Upper lobe of left lung (tissue), 6 donors: ENCODE measurements around the gene ANKRD28. TPM values are rescaled to one million over a fixed set of nuclear protein-coding genes. Genes with fewer than 3 reads are reported as not detected.

ENCODE experiments used
- ATAC-seq, 2 donors: fragments of 200-7000 bp; cut with Tn5 transposase; one replicate each; pipeline ENCODE4 v1.9.1; 2022; ENCODE audit warnings: mild to moderate bottlenecking in 2 of 2, moderate library complexity in 2 of 2; ENCODE audit not compliant: low FRiP score in 2 of 2
- DNase-seq, 2 donors: peaks; one replicate each; pipeline ENCODE4 v3.0.0-alpha.2; 2019 to 2020
- H3K27ac ChIP-seq, 4 donors: fragments of 200-600 bp; sonication (generic); one replicate each; pipeline ENCODE4 v1.5.1; 2016 to 2019
- H3K27me3 ChIP-seq, 4 donors: fragments of 200-600 bp; sonication (generic); one replicate each; pipeline ENCODE4 v1.5.1; 2017 to 2019
- H3K36me3 ChIP-seq, 4 donors: fragments of 200-600 bp; sonication (generic); one replicate each; pipeline ENCODE4 v1.5.1; 2016 to 2019
- H3K4me1 ChIP-seq, 4 donors: fragments of 200-600 bp; sonication (generic); one replicate each; pipeline ENCODE4 v1.5.1; 2018 to 2019
- H3K4me3 ChIP-seq, 4 donors: fragments of 200-600 bp; sonication (generic); one replicate each; pipeline ENCODE4 v1.5.1; 2017 to 2019; ENCODE audit warnings: mild to moderate bottlenecking in 2 of 4, moderate library complexity in 1 of 4
- H3K9me3 ChIP-seq, 4 donors: fragments of 200-600 bp; sonication (generic); one replicate each; pipeline ENCODE4 v1.5.1; 2018 to 2019
- EP300 ChIP-seq, 4 donors: sonication (generic); formaldehyde crosslinking; IDR thresholded peaks; one replicate each; pipeline ENCODE4 v1.5.1; 2017; ENCODE audit warnings: antibody characterized with exemption in 4 of 4, control low read depth in 2 of 4
- POLR2A ChIP-seq, 4 donors: fragments of 450-650 bp; IDR thresholded peaks; one replicate each; pipeline ENCODE4 v1.5.1; 2016 to 2017; ENCODE audit warnings: antibody characterized with exemption in 4 of 4, mild to moderate bottlenecking in 2 of 4
- POLR2AphosphoS5 ChIP-seq, 2 donors: sonication (generic); formaldehyde crosslinking; IDR thresholded peaks; one replicate each; pipeline ENCODE4 v1.5.1; 2017; ENCODE audit warnings: antibody characterized with exemption in 2 of 2
- WGBS, 2 donors: methylation state at CpG; one replicate each; pipeline ENCODE4 v1.1.5; 2017 to 2018; 5-methylcytosine and 5-hydroxymethylcytosine counted together
- total RNA-seq, 6 donors: library from RNA; depleted of rRNA in 4 of 6; stranded (reverse); fragments of >200 nt in 4 of 6; gene quantifications; one replicate each; pipeline versions ENCODE4 v1.1.0 to v1.2.1, GENCODE V29; 2016 to 2021
- TF ChIP-seq, protein P1 (sequence below), 6 experiments: fragments of 450-650 bp in 4 of 6; fragments of 200-600 bp in 2 of 6; sonication (generic) in 2 of 6; IDR thresholded peaks; one replicate each; pipeline ENCODE4 v1.5.1; 2016 to 2019; ENCODE audit warnings: antibody characterized with exemption in 6 of 6
- donor health status: DM: no; HTN: no; CAD: no; lungs with moderate emphysema.
- donor health status: DM: no; HTN: yes; CAD: no; lungs with severe emphysema.

ANKRD28 gene
- total RNA-seq, 6 donors from 2014 or later: 31.6 to 107 (median 55.5) TPM

DNA sequence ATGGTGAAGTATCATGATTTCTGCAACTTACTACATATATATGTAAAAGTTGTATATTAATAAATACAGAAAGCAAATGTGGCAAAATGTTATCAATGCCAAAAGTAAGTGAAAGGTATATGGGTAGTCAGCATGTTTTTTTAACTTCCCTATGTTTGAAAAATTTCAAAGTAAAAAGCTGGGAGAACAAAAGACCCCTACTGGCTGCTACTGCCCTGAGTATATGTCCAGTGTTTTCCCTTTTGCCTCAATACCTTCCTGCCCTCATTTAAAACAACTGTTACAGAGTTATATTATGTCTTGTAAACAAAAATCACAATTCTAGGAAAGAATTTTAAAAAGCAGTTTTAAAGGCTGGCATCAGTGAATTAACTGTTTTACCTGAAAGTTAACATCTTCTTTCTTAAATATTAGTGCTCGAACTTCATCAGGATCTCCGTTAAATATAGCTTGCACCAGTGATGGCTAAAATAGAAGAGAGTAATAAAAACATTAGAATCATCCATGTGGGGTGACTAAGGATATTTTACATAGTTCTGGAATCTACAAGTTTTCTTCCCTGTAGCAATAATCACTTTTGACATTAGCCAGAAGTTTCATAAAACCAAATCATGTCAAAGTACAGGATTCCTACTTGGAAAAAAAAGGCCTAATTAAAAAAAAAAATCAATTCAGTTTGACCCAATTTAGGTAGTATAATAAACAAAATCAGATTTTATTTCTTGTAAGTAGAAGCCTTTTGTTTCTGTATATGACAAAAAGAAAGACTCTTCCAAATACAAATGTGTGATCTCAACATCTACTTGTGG lies 2.7 kb downstream of the ANKRD28 start:
- H3K9me3 ChIP-seq: no peaks in the 10 kb centered on the region
- WGBS, 2 donors: 58 to 75% methylated on average over 2 of the region's 2 CpGs
- DNase-seq: no peak
- TF ChIP-seq EP300 (IDR thresholded peaks at IDR 0.05): no peak
- TF ChIP-seq, protein P1, sequence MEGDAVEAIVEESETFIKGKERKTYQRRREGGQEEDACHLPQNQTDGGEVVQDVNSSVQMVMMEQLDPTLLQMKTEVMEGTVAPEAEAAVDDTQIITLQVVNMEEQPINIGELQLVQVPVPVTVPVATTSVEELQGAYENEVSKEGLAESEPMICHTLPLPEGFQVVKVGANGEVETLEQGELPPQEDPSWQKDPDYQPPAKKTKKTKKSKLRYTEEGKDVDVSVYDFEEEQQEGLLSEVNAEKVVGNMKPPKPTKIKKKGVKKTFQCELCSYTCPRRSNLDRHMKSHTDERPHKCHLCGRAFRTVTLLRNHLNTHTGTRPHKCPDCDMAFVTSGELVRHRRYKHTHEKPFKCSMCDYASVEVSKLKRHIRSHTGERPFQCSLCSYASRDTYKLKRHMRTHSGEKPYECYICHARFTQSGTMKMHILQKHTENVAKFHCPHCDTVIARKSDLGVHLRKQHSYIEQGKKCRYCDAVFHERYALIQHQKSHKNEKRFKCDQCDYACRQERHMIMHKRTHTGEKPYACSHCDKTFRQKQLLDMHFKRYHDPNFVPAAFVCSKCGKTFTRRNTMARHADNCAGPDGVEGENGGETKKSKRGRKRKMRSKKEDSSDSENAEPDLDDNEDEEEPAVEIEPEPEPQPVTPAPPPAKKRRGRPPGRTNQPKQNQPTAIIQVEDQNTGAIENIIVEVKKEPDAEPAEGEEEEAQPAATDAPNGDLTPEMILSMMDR (IDR thresholded peaks at IDR 0.05): no peak
- no peak for TF ChIP-seq POLR2A (IDR thresholded peaks at IDR 0.05)
- TF ChIP-seq POLR2AphosphoS5 (IDR thresholded peaks at IDR 0.05): no peak
- no peaks in the 10 kb centered on the region for H3K27me3 ChIP-seq
- ATAC-seq: peak in 1 of 2 donors; percentile 9
- H3K36me3 ChIP-seq: no peaks in the 10 kb centered on the region
- peaks cover 12 to 44% (median 18%) of the 10 kb centered on the region in 4 donors for H3K4me1 ChIP-seq
- peak overlapping the region; percentile 54 to 86 (median 82) for H3K27ac ChIP-seq
- peak overlapping the region in 3 of 4 donors; percentile 29 to 46 (median 45) for H3K4me3 ChIP-seq

DNA sequence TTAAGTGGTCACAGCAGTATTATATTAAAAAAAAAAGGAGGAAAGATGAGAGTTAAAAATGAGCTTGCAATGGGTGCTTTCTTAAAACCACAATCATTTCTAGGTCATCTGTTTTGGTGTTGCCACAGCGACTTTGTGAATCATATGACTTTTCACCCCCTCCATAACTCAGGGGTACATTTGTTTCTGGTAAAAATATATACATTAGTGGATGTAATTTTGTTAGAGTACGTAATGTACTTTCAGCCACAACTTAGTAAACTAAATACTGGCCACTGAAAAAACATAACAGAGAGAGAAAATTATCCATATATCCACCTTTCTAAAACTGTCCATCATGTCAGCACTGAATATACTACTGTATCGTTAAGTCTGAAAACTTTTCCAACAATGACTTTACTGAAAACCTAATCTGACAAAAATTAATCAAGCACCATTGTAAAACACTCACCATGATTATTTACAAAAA lies 3.4 kb downstream of the ANKRD28 start:
- Histone ChIP-seq H3K27me3 (no peaks in the 10 kb centered on the region), H3K9me3 (no peaks in the 10 kb centered on the region), H3K36me3 (no peaks in the 10 kb centered on the region), H3K4me1 (peaks cover 12 to 39% (median 17%) of the 10 kb centered on the region in 4 donors), H3K4me3 (peak overlapping the region in 3 of 4 donors; percentile 29 to 46 (median 45)), H3K27ac (peak overlapping the region in 3 of 4 donors; percentile 44 to 80 (median 54))
- TF ChIP-seq POLR2A (IDR thresholded peaks at IDR 0.05): no peak
- TF ChIP-seq, protein P1 (IDR thresholded peaks at IDR 0.05): no peak
- TF ChIP-seq EP300 (IDR thresholded peaks at IDR 0.05): no peak
- TF ChIP-seq POLR2AphosphoS5 (IDR thresholded peaks at IDR 0.05): no peak
- WGBS, 2 donors: 47 to 69% methylated on average over 3 of the region's 3 CpGs
- ATAC-seq (peak in 1 of 2 donors; percentile 55), DNase-seq (no peak)

DNA sequence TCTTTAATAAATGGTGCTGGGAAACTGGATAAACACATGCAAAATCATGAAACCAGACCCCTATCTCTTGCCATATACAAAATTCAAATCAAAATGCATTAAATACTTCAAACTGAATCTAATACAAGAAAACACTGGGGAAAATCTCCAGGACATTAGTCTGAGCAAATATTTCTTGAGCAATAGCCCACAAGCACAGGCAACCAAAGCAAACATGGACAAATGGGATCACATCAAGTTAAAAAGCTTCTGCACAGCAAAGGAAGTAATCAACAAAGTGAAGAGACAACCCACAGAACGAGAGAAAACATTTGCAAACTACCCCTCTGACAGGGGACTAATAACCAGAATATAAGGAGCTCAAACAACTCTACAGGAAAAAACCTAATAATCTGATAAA lies 6.3 kb downstream of the ANKRD28 start:
- H3K9me3 ChIP-seq: no peaks in the 10 kb centered on the region
- no peak overlapping the region for H3K27ac ChIP-seq
- DNase-seq: no peak
- peaks cover 3 to 17% (median 6%) of the 10 kb centered on the region in 4 donors for H3K4me1 ChIP-seq
- H3K4me3 ChIP-seq: no peak overlapping the region
- no peak for ATAC-seq
- H3K27me3 ChIP-seq: no peaks in the 10 kb centered on the region
- WGBS, 2 donors: 35 to 68% methylated on average over 1 of the region's 1 CpG
- peaks cover 0 to 5% (median 0%) of the 10 kb centered on the region in 4 donors for H3K36me3 ChIP-seq
- no peak for TF ChIP-seq EP300 (IDR thresholded peaks at IDR 0.05)
- TF ChIP-seq POLR2AphosphoS5 (IDR thresholded peaks at IDR 0.05): no peak
- no peak for TF ChIP-seq POLR2A (IDR thresholded peaks at IDR 0.05)
- TF ChIP-seq, protein P1 (IDR thresholded peaks at IDR 0.05): no peak

- no peaks in the 10 kb centered on the region for H3K9me3 ChIP-seq
- H3K27ac ChIP-seq: no peak overlapping the region
- no peak for DNase-seq
- ATAC-seq: no peak
- peaks cover 0 to 4% (median 2%) of the 10 kb centered on the region in 4 donors for H3K4me1 ChIP-seq
- whole genome bisulfite sequencing, 2 donors: 94 to 100% methylated on average over 1 of the region's 1 CpG
- no peak overlapping the region for H3K4me3 ChIP-seq
- no peak for TF ChIP-seq POLR2A (IDR thresholded peaks at IDR 0.05)
- TF ChIP-seq, protein P1 (IDR thresholded peaks at IDR 0.05): no peak
- TF ChIP-seq EP300 (IDR thresholded peaks at IDR 0.05): no peak
- no peak for TF ChIP-seq POLR2AphosphoS5 (IDR thresholded peaks at IDR 0.05)
- peaks cover 0 to 5% (median 0%) of the 10 kb centered on the region in 4 donors for H3K36me3 ChIP-seq
- no peaks in the 10 kb centered on the region for H3K27me3 ChIP-seq
These were observed 9.8 kb downstream of the ANKRD28 start for GRCh38 chr3:15787941-15788340.
